ENCODE data around the gene PARP1. TPM values are rescaled to one million over a fixed set of nuclear protein-coding genes. Genes with fewer than 3 reads are reported as not detected.

The PARP1 gene
- total RNA-seq, 1 experiment from 2014 or later, result 157 TPM

- no peak overlapping the region for H3K4me3 ChIP-seq
- no peaks in the 10 kb centered on the region for H3K79me2 ChIP-seq (ENCODE audit: low read depth)
- H3K4me1 ChIP-seq (replicated peaks; ENCODE audit: insufficient read depth), result no peaks in the 10 kb centered on the region
- no peaks in the 10 kb centered on the region for H4K20me1 ChIP-seq (ENCODE audit: insufficient read depth)
- no peak overlapping the region for H3K4me2 ChIP-seq
- no peak for DNase-seq
- H3K27me3 ChIP-seq (ENCODE audit: insufficient read depth, low read depth), result no peaks in the 10 kb centered on the region
- H3K9me2 ChIP-seq (ENCODE audit: insufficient read depth), result no peaks in the 10 kb centered on the region
- CTCF ChIA-PET, result no interaction called here
- intact Hi-C loops (cut with micrococcal nuclease; ENCODE audit: unreplicated experiment), result no loop called here
- no peaks in the 10 kb centered on the region for H3K36me3 ChIP-seq (ENCODE audit: low read depth)
- no peaks in the 10 kb centered on the region for H3K9me3 ChIP-seq (ENCODE audit: insufficient read depth, low read depth)
- no peak overlapping the region for H2AFZ ChIP-seq
- H3K27ac ChIP-seq, result no peak overlapping the region
- POLR2A ChIA-PET (ENCODE audit: unreplicated experiment), result no interaction called here
- no peak for TF ChIP-seq CTCF (conservative IDR thresholded peaks at IDR 0.05)
- no peak for TF ChIP-seq EZH2 (IDR thresholded peaks at IDR 0.05; ENCODE audit: low read depth)
- no peaks in the 10 kb centered on the region for H3F3A ChIP-seq (ENCODE audit: insufficient read depth, low read depth)
- BruUV-seq (replicated peaks), result no TSS peak
Observed at GRCh38 chr1:226373376-226373775, 34.5 kb downstream of the PARP1 start.

GRCh38 chr1:226372885-226373284 is 35.0 kb downstream of the PARP1 start:
- no peaks in the 10 kb centered on the region for H3K27me3 ChIP-seq (ENCODE audit: insufficient read depth, low read depth)
- BruUV-seq (replicated peaks), result no TSS peak
- no peaks in the 10 kb centered on the region for H3K36me3 ChIP-seq (ENCODE audit: low read depth)
- H3K9me3 ChIP-seq (ENCODE audit: insufficient read depth, low read depth), result no peaks in the 10 kb centered on the region
- no peak for TF ChIP-seq CTCF (conservative IDR thresholded peaks at IDR 0.05)
- TF ChIP-seq EZH2 (IDR thresholded peaks at IDR 0.05; ENCODE audit: low read depth), result no peak
- H4K20me1 ChIP-seq (ENCODE audit: insufficient read depth), result no peaks in the 10 kb centered on the region
- no peak overlapping the region for H2AFZ ChIP-seq
- H3K9me2 ChIP-seq (ENCODE audit: insufficient read depth), result no peaks in the 10 kb centered on the region
- intact Hi-C loops (cut with micrococcal nuclease; ENCODE audit: unreplicated experiment), result no loop called here
- ChIA-PET CTCF (no interaction called here), POLR2A (ENCODE audit: unreplicated experiment) (no interaction called here)
- no peak overlapping the region for H3K4me3 ChIP-seq
- H3K4me1 ChIP-seq (replicated peaks; ENCODE audit: insufficient read depth), result no peaks in the 10 kb centered on the region
- no peak for DNase-seq
- no peak overlapping the region for H3K4me2 ChIP-seq
- no peaks in the 10 kb centered on the region for H3F3A ChIP-seq (ENCODE audit: insufficient read depth, low read depth)
- H3K79me2 ChIP-seq (ENCODE audit: low read depth), result no peaks in the 10 kb centered on the region
- no peak overlapping the region for H3K27ac ChIP-seq

- intact Hi-C loops (cut with micrococcal nuclease; ENCODE audit: unreplicated experiment), result no loop called here
- ChIA-PET POLR2A (ENCODE audit: unreplicated experiment) (no interaction called here), CTCF (no interaction called here)
- Histone ChIP-seq H3K36me3 (ENCODE audit: low read depth) (no peaks in the 10 kb centered on the region), H3F3A (ENCODE audit: insufficient read depth, low read depth) (no peaks in the 10 kb centered on the region), H3K9me3 (ENCODE audit: insufficient read depth, low read depth) (no peaks in the 10 kb centered on the region), H2AFZ (no peak overlapping the region), H3K27me3 (ENCODE audit: insufficient read depth, low read depth) (no peaks in the 10 kb centered on the region), H3K27ac (no peak overlapping the region), H4K20me1 (ENCODE audit: insufficient read depth) (no peaks in the 10 kb centered on the region), H3K4me2 (no peak overlapping the region), H3K4me1 (replicated peaks; ENCODE audit: insufficient read depth) (no peaks in the 10 kb centered on the region), H3K9me2 (ENCODE audit: insufficient read depth) (no peaks in the 10 kb centered on the region), H3K79me2 (ENCODE audit: low read depth) (no peaks in the 10 kb centered on the region), H3K4me3 (no peak overlapping the region)
- no TSS peak for BruUV-seq (replicated peaks)
- no peak for DNase-seq
- TF ChIP-seq CTCF (conservative IDR thresholded peaks at IDR 0.05) (no peak), EZH2 (IDR thresholded peaks at IDR 0.05; ENCODE audit: low read depth) (no peak)
Observed at GRCh38 chr1:226371866-226372490, 35.9 kb downstream of the PARP1 start.

All from PC-9 (cell line).